Lung (tissue), 12 donors: ENCODE results near the gene TAAR9. TPM values are rescaled to one million over a fixed set of nuclear protein-coding genes. Genes with fewer than 3 reads are reported as not detected.
"Not testable (repeated sequence)": the region's sequence is repeated elsewhere in the genome, so short reads cannot be mapped to it uniquely, and the experiment has no call there.

Experiments
- ATAC-seq: fragments of 200-7000 bp; cut with Tn5 transposase; one replicate; pipeline ENCODE4 v1.9.1; 2020; ENCODE audit warnings: moderate number of reproducible peaks; ENCODE audit not compliant: insufficient read depth, low FRiP score
- DNase-seq, 3 donors: peaks; one replicate each; pipeline ENCODE4 v3.0.0-alpha.2; 2013 to 2017
- H3K27ac ChIP-seq, 2 donors: one replicate each; pipeline ENCODE4 v1.5.1; 2013; ENCODE audit warnings: mild to moderate bottlenecking in 2 of 2, moderate library complexity in 2 of 2, control low read depth in 1 of 2, inconsistent platforms in 1 of 2, low read depth in 1 of 2, low read length in 1 of 2
- H3K27me3 ChIP-seq, 3 donors: one replicate each; pipeline ENCODE4 v1.5.1; 2013; ENCODE audit warnings: low read length in 2 of 3; ENCODE audit not compliant: control insufficient read depth in 3 of 3, insufficient read depth in 3 of 3
- H3K36me3 ChIP-seq, 4 donors: one replicate each; pipeline ENCODE4 v1.5.1; 2013; ENCODE audit warnings: low read length in 4 of 4, mild to moderate bottlenecking in 1 of 4, moderate library complexity in 1 of 4; ENCODE audit not compliant: control insufficient read depth in 4 of 4, insufficient read depth in 4 of 4
- H3K4me1 ChIP-seq, 5 donors: one replicate each; pipeline ENCODE4 v1.5.1; 2013; ENCODE audit warnings: low read length in 5 of 5, mild to moderate bottlenecking in 2 of 5, moderate library complexity in 1 of 5; ENCODE audit not compliant: control insufficient read depth in 5 of 5, insufficient read depth in 5 of 5
- H3K4me3 ChIP-seq: one replicate; pipeline ENCODE4 v1.5.1; 2013; ENCODE audit warnings: mild to moderate bottlenecking, control low read depth, moderate library complexity
- H3K9ac ChIP-seq, 2 donors: one replicate each; pipeline ENCODE4 v1.5.1; 2013; ENCODE audit warnings: low read length in 2 of 2, control low read depth in 1 of 2; ENCODE audit not compliant: insufficient read depth in 1 of 2
- H3K9me3 ChIP-seq, 4 donors: one replicate each; pipeline ENCODE4 v1.5.1; 2013; ENCODE audit warnings: low read length in 3 of 4, mild to moderate bottlenecking in 1 of 4, moderate library complexity in 1 of 4; ENCODE audit not compliant: control insufficient read depth in 4 of 4, insufficient read depth in 3 of 4
- WGBS, 2 donors: extraction: QIAGEN DNeasy Blood & Tissue Kit; methylation state at CpG; one replicate each; pipeline ENCODE4 v1.1.7; 2013; 5-methylcytosine and 5-hydroxymethylcytosine counted together
- polyA plus RNA-seq, 2 donors: library from polyadenylated mRNA; stranded (reverse); fragments of 200-250 nt; gene quantifications; one replicate each; pipeline ENCODE4 v1.2.1, GENCODE V29; 2013
- total RNA-seq, 2 donors: library from RNA; depleted of rRNA in 1 of 2; stranded (reverse); fragments of >200 nt in 1 of 2; gene quantifications; one replicate each; pipeline ENCODE4 v1.2.1, GENCODE V29; 2014 to 2021
- TF ChIP-seq, protein P1 (sequence below): IDR thresholded peaks from 2 replicates; pipeline ENCODE4 v1.5.1; 2012; ENCODE audit warnings: mild to moderate bottlenecking; ENCODE audit errors: control extremely low read depth, extremely low read depth
- donor health status: control.
- donor health status: control.
- donor health status: Bipolar disorder and iron deficiency.
- donor health status: healthy.
- donor health status: DM: yes; HTN: yes; CAD: no.

TAAR9 gene
- total and polyA plus RNA-seq, 4 donors = not detected

DNA sequence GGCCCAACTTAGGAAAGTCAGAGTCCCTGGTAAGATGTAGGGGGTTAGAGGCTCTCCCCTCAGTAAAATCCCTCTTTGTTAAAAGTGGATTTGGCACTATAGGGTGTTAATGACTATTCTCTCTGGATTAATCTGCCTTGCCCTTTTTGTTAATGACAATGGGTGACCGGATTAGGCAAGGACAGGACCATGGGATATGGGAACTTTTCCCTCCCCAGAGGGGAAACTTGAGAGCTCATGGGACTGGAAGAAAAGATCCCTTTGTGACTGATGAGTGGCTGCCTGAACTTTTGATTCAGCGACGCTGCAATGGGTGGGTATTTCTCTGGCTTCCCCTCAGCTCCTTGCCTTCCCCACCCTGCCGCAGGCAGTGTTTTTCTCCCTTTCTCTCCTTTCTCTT, 12.2 kb upstream of the TAAR9 start:
- TF ChIP-seq, protein P1, sequence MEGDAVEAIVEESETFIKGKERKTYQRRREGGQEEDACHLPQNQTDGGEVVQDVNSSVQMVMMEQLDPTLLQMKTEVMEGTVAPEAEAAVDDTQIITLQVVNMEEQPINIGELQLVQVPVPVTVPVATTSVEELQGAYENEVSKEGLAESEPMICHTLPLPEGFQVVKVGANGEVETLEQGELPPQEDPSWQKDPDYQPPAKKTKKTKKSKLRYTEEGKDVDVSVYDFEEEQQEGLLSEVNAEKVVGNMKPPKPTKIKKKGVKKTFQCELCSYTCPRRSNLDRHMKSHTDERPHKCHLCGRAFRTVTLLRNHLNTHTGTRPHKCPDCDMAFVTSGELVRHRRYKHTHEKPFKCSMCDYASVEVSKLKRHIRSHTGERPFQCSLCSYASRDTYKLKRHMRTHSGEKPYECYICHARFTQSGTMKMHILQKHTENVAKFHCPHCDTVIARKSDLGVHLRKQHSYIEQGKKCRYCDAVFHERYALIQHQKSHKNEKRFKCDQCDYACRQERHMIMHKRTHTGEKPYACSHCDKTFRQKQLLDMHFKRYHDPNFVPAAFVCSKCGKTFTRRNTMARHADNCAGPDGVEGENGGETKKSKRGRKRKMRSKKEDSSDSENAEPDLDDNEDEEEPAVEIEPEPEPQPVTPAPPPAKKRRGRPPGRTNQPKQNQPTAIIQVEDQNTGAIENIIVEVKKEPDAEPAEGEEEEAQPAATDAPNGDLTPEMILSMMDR = no peak
- Histone ChIP-seq H3K36me3 (no peaks in the 10 kb centered on the region), H3K4me1 (no peaks in the 10 kb centered on the region), H3K9ac (no peak overlapping the region), H3K4me3 (no peak overlapping the region), H3K27me3 (no peaks in the 10 kb centered on the region), H3K9me3 (no peaks in the 10 kb centered on the region), H3K27ac (no peak overlapping the region)
- DNase-seq (no peak), ATAC-seq (no peak)
- 81 to 88% methylated on average over 4 of the region's 4 CpGs for WGBS, 2 donors

DNA sequence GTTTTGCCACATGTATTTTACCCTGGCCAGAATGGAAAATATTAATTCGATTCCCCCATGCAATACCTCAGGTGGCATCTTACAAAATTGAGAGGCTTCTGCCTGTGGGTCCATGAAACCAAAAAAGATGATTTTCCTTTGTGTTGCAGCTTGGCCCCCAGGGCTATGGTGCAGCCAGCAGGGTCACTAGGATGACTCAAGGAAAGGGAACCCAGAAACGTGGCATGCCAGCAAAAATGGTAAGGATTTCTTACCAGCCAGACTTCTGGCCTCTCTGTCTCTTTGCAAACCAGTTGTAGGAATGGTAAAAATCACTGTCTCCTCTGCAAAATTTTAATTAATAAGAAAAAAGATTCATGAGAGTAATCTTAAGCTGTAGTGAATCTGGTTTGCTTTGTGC, 11.6 kb upstream of the TAAR9 start:
- no peaks in the 10 kb centered on the region for H3K36me3 ChIP-seq
- H3K9ac ChIP-seq = no peak overlapping the region
- ATAC-seq = no peak
- DNase-seq = no peak
- 70 to 80% methylated on average over 2 of the region's 2 CpGs for WGBS, 2 donors
- no peaks in the 10 kb centered on the region for H3K4me1 ChIP-seq
- no peaks in the 10 kb centered on the region for H3K9me3 ChIP-seq
- H3K4me3 ChIP-seq = no peak overlapping the region
- no peak overlapping the region for H3K27ac ChIP-seq
- no peaks in the 10 kb centered on the region for H3K27me3 ChIP-seq
- TF ChIP-seq, protein P1 = no peak

DNA sequence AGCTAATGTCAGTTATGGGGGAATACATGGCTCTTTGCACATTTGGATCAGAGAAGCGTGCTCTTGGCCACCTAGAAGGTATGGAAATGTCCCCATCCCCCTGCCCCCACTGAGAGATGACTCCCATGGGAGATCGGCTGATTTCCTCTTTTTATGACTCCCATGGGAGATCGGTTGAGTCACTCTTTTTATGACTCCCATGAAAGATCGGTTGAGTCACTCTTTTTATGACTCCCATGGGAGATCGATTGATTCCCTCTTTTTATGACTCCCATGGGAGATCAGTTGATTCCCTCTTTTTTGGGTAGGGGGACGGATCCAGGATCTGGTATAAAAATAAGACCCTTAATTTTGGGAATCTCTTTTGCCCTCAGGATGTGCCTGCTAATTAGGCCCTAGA, 10.3 kb upstream of the TAAR9 start:
- no peak for DNase-seq
- Histone ChIP-seq H3K36me3 (no peaks in the 10 kb centered on the region), H3K27me3 (no peaks in the 10 kb centered on the region), H3K9ac (no peak overlapping the region), H3K27ac (no peak overlapping the region), H3K4me3 (no peak overlapping the region), H3K4me1 (no peaks in the 10 kb centered on the region), H3K9me3 (no peaks in the 10 kb centered on the region)
- TF ChIP-seq, protein P1 = no peak
- WGBS, 2 donors = 83 to 85% methylated on average over 6 of the region's 6 CpGs
- ATAC-seq = no peak

DNA sequence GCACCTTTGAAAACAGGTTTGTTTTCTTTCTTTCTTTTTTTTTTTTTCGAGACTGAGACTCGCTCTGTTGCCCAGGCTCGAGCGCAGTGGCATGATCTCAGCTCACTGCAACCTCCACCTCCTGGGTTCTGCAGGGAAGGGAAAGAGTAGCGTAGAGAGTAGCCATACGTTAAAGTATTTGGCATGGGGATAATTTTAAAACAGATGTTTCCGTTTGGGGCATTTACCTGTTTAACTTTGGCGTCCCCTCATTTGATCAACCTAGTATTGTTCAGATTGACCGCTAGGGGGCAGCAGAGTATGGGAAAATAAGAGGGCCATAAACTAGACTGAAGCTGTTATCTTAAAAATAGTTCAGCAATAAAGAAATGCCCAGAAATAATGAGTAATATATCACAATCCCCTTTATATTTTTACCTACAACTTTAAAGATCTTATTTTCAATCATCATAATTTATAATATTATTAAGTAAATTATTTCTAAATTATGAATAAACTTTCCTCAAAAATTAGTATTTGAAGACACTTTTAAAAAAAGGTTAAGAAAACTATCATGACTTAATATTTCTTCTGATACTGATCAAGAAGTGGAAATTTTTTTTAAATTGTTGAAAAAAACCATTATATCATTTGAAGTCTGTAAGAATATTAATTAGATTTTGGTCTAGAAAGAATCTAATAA, 7.6 kb upstream of the TAAR9 start:
- H3K27me3 ChIP-seq = no peaks in the 10 kb centered on the region

DNA sequence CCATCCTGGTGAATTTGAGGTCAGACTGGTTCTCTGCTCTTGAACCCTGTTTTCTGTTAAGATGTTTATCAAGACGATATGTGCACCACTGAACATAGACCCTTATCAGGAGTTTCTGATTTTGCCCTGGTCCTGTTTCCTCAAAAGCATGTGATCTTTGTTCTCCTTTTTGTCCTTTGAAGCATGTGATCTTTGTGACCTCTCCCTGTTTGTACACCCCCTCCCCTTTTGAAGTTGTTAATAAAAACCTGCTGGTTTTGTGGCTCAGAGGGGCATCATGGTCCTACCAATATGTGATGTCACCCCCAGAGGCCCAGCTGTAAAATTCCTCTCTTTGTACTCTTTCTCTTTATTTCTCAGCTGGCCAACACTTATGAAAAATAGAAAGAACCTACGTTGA, 3.5 kb upstream of the TAAR9 start:
- H3K9me3 ChIP-seq, H3K36me3 ChIP-seq, H3K9ac ChIP-seq, H3K27ac ChIP-seq, H3K4me1 ChIP-seq, H3K27me3 ChIP-seq, DNase-seq, H3K4me3 ChIP-seq, ATAC-seq: not testable (repeated sequence)
- WGBS, 2 donors = 72 to 77% methylated on average over 2 of the region's 2 CpGs

More for the DNA sequence above, 7.6 kb upstream of the TAAR9 start:
- Histone ChIP-seq H3K9me3 (no peaks in the 10 kb centered on the region), H3K4me3 (no peak overlapping the region), H3K36me3 (no peaks in the 10 kb centered on the region), H3K4me1 (no peaks in the 10 kb centered on the region), H3K27ac (no peak overlapping the region), H3K9ac (peak overlapping the region in 1 of 2 donors; percentile 59)
- WGBS, 2 donors = 19 to 21% methylated on average over 9 of the region's 9 CpGs
- ATAC-seq = peak; percentile 62
- peak; percentile 66 to 80 (median 77) for DNase-seq
- TF ChIP-seq, protein P1 = peak; percentile 72
